ENCODE data around the gene DCAF5. TPM values are rescaled to one million over a fixed set of nuclear protein-coding genes. Genes with fewer than 3 reads are reported as not detected.
A peak's percentile ranks its signal among the peaks of the same experiment; 100 is the strongest.
"Not testable (repeated sequence)": the region's sequence is repeated elsewhere in the genome, so short reads cannot be mapped to it uniquely, and the experiment has no call there.

Gene DCAF5
- total RNA-seq, 1 donor from 2014 or later, result 57.3 TPM

GRCh38 chr14:69034612-69035262 is 118.2 kb downstream of the DCAF5 start:
- Histone ChIP-seq H3K4me1 (peaks cover 3% of the 10 kb centered on the region), H3K27me3 (no peaks in the 10 kb centered on the region), H3K27ac (no peak overlapping the region), H3K4me3 (no peak overlapping the region), H3K36me3 (no peaks in the 10 kb centered on the region), H3K9me3 (no peaks in the 10 kb centered on the region)
- no peak for TF ChIP-seq CTCF (IDR thresholded peaks at IDR 0.05)
- ATAC-seq (no peak), DNase-seq (no peak)
- intact Hi-C loops (cut with DNase I), result no loop called here

- intact Hi-C loops (cut with DNase I), result no loop called here
- Histone ChIP-seq H3K9me3 (no peaks in the 10 kb centered on the region), H3K36me3 (no peaks in the 10 kb centered on the region), H3K27me3 (no peaks in the 10 kb centered on the region), H3K27ac (no peak overlapping the region), H3K4me1 (no peaks in the 10 kb centered on the region), H3K4me3 (no peak overlapping the region)
- no peak for TF ChIP-seq CTCF (IDR thresholded peaks at IDR 0.05)
- ATAC-seq (no peak), DNase-seq (no peak)
These were observed 125.5 kb downstream of the DCAF5 start for GRCh38 chr14:69027242-69027913.

GRCh38 chr14:69023035-69023434 is 129.9 kb downstream of the DCAF5 start:
- H3K9me3 ChIP-seq, result no peaks in the 10 kb centered on the region
- ATAC-seq (no peak), DNase-seq (no peak)
- no peak overlapping the region for H3K27ac ChIP-seq
- H3K4me1 ChIP-seq, result no peaks in the 10 kb centered on the region
- intact Hi-C loops (cut with DNase I), result no loop called here
- H3K27me3 ChIP-seq, result no peaks in the 10 kb centered on the region
- no peaks in the 10 kb centered on the region for H3K36me3 ChIP-seq
- no peak for TF ChIP-seq CTCF (IDR thresholded peaks at IDR 0.05)
- no peak overlapping the region for H3K4me3 ChIP-seq

GRCh38 chr14:69022093-69022492 is 130.8 kb downstream of the DCAF5 start:
- H3K4me3 ChIP-seq; H3K36me3 ChIP-seq; H3K4me1 ChIP-seq; DNase-seq; H3K27me3 ChIP-seq; H3K9me3 ChIP-seq; H3K27ac ChIP-seq; intact Hi-C loops (cut with DNase I); ATAC-seq: not testable (repeated sequence)

- Histone ChIP-seq H3K27me3 (no peaks in the 10 kb centered on the region), H3K36me3 (no peaks in the 10 kb centered on the region), H3K9me3 (no peaks in the 10 kb centered on the region), H3K4me3 (no peak overlapping the region), H3K4me1 (peaks cover 16% of the 10 kb centered on the region), H3K27ac (no peak overlapping the region)
- intact Hi-C loops (cut with DNase I), result no loop called here
- ATAC-seq (no peak), DNase-seq (no peak)
- no peak for TF ChIP-seq CTCF (IDR thresholded peaks at IDR 0.05)
These were observed 135.2 kb downstream of the DCAF5 start for GRCh38 chr14:69017706-69018105.

GRCh38 chr14:69014829-69015259 is 138.1 kb downstream of the DCAF5 start:
- H3K27ac ChIP-seq, result peak overlapping the region; percentile 60
- ATAC-seq, result peak; percentile 4
- H3K9me3 ChIP-seq, result no peaks in the 10 kb centered on the region
- no peak overlapping the region for H3K4me3 ChIP-seq
- peaks cover 16% of the 10 kb centered on the region for H3K4me1 ChIP-seq
- DNase-seq, result no peak
- intact Hi-C loops (cut with DNase I), result no loop called here
- no peak for TF ChIP-seq CTCF (IDR thresholded peaks at IDR 0.05)
- no peaks in the 10 kb centered on the region for H3K36me3 ChIP-seq
- no peaks in the 10 kb centered on the region for H3K27me3 ChIP-seq

Measured in upper lobe of right lung (tissue), 1 donor.